ENCODE data around the gene PSMC4. TPM values are rescaled to one million over a fixed set of nuclear protein-coding genes. Genes with fewer than 3 reads are reported as not detected.
"Not testable (repeated sequence)": the region's sequence is repeated elsewhere in the genome, so short reads cannot be mapped to it uniquely, and the experiment has no call there.

PSMC4 gene
- total RNA-seq, 1 experiment from 2014 or later, result 177 TPM

DNA sequence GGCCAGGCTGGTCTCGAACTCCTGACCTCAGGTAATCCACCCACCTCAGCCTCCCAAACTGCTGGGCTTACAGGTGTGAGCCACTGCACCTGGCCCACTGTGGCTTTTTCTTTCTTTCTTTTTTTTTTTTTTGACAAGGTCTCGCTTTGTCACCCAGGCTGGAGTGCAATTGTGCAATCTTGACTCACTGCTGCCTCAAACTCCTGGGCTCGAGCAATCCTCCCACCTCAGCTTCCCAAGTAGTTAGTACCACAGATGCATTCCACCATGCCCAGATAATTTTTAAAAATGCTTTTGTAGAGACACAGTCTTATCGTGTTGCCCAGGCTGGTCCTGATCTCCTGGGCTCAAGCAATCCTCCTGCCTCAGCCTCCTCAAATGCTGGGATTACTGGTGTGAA is 24.4 kb upstream of the PSMC4 start:
- no peak for DNase-seq (ENCODE audit: low read depth)

- DNase-seq (ENCODE audit: low read depth), result no peak
These were observed 21.8 kb upstream of the PSMC4 start for GRCh38 chr19:39949026-39949747.

- DNase-seq (ENCODE audit: low read depth), result no peak
These were observed 19.8 kb upstream of the PSMC4 start for GRCh38 chr19:39951065-39951650.

DNA sequence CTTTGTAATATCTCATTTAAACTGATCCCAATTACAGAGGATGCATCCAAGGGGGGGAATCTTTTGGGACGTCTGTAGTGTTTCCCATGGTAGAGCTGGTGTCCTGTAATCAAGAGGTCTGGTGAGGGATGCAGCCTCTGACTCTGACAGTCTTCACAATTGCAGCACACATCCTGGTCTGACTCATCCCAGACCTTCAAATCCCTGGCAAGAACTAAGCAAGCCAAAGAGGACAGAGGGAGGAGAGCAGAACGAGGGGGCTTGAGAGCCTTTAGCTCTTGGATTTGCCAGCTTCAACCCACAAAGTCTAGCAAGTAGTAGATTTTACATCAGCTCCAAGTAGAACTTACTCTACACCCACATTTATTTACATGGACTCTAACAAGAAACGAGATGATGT is 19.3 kb upstream of the PSMC4 start:
- peak; percentile 59 for DNase-seq (ENCODE audit: low read depth)

DNA sequence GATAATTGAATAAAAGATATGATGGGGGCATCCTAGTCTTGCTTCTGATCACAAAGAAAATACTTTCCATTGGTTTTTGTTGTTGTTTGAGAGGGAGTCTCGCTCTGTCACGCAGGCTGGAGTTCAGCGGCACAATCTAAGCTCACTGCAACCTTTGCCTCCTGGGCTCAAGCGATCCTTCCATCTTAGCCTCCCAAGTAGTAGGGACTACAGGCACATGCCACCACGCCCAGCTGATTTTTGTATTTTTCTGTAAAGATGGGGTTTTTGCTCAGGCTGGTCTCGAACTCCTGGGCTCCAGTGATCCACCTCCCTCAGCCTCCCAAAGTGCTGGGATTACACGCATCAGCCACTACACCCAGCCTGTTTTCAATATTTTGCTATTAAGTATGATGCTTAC is 17.1 kb upstream of the PSMC4 start:
- no peak for DNase-seq (ENCODE audit: low read depth)

DNA sequence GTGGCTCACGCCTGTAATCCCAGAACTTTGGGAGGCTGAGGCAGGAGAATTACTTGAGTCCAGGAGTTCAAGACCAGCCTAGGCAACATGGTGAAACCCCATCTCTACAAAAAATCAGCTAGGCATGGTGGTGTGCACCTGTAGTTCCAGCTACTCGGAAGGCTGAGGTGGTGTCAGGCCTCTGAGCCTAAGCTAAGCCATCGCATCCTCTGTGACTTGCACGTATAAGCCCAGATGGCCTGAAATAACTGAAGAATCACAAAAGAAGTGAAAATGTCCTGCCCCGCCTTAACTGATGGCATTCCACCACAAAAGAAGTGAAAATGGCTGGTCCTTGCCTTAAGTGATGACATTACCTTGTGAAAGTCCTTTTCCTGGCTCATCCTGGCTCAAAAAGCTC is 13.1 kb upstream of the PSMC4 start:
- DNase-seq (ENCODE audit: low read depth), result not testable (repeated sequence)

DNA sequence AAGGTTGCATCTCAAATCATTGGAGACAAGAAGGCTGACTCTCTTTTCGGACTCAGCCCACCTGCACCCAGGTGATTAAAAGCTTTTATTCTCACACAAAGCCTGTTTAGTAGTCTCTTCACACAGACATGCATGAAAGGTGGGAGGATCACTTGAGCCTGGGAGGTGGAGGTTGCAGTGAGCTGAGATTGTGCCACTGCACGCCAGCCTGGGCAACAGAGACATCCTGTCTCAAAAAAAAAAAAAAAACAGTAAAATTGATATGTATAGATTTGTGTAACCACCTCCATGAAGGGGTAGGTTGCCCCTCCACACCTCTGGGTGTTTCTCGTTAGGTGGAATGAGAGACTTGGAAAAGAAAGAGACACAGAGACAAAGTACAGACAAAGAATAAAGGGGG is 12.0 kb upstream of the PSMC4 start:
- DNase-seq (ENCODE audit: low read depth), result not testable (repeated sequence)

DNA sequence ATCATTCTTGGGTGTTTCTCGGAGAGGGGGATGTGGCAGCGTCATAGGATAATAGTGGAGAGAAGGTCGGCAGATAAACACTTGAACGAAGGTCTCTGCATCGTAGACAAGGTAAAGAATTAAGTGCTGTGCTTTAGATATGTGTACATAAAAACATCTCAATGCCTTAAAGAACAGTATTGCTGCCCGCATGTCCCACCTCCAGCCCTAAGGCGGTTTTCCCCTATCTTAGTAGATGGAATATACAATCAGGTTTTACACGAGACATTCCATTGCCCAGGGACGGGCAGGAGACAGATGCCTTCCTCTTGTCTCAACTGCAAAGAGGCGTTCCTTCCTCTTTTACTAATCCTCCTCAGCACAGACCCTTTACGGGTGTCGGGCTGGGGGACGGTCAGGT is 11.6 kb upstream of the PSMC4 start:
- not testable (repeated sequence) for DNase-seq (ENCODE audit: low read depth)

DNA sequence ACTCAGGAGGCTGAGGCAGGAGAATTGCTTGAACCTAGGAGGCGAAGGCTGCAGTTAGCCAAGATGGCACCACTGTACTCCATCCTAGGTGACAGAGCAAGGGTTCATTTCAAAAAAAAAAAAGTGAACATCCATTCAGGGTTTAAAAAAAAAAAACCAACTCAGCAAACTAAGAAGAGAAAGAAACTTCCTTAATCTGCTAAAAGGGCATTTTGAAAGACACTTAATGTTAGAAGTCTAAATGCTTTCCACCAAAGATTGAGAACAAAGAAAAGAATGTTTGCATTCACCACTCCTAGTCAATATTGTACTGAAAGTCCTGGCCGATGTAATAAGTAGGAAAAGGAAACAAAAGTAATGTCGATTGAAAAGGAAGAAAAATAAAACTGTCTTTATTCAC is 7.1 kb upstream of the PSMC4 start:
- DNase-seq (ENCODE audit: low read depth), result no peak

GRCh38 chr19:39966617-39967016 is 4.3 kb upstream of the PSMC4 start:
- DNase-seq (ENCODE audit: low read depth), result no peak

DNA sequence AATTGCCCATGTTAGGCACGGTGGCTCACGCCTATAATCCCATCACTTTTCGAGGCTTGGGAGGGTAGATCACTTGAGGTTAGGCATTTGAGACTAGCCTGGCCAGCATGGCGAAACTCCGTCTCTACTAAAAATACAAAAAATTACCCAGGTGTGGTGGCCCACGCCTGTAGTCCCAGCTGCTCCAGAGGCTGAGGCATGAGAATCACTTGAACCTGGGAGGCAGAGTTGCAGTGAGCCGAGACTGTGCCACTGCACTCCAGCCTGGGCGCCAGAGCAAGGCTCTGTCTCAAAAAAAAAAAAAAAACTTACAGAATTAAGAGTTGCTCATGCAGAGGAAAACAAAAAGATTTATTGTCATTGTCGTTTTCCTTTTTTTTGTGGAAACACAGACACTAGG is 3.4 kb upstream of the PSMC4 start:
- DNase-seq (ENCODE audit: low read depth), result no peak

GRCh38 chr19:39968789-39969188 is 2.2 kb upstream of the PSMC4 start:
- DNase-seq (ENCODE audit: low read depth), result no peak

DNA sequence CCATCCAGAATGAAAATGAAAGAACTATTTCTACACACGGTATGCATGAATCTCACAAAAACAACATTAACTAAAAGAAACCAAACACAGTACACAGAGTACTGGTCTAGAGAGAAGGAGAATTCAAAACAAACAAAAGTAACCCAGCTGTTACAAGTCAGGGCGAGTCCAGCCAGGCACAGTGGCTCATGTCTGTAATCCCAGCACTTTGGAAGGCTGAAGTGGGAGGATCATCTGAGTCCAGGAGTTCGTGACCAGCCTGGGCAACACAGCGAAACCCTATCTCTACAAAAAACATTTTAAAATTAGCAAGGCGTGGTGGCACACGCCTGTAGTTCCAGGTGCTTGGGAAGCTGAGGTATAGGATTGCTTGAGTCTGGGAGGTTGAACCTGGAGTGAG is 1.7 kb upstream of the PSMC4 start:
- peak; percentile 69 for DNase-seq (ENCODE audit: low read depth)

- DNase-seq (ENCODE audit: low read depth), result no peak
These were observed 1.1 kb upstream of the PSMC4 start for GRCh38 chr19:39969681-39970424.

GRCh38 chr19:39970425-39970674 is 615 bp upstream of the PSMC4 start:
- no peak for DNase-seq (ENCODE audit: low read depth)

DNA sequence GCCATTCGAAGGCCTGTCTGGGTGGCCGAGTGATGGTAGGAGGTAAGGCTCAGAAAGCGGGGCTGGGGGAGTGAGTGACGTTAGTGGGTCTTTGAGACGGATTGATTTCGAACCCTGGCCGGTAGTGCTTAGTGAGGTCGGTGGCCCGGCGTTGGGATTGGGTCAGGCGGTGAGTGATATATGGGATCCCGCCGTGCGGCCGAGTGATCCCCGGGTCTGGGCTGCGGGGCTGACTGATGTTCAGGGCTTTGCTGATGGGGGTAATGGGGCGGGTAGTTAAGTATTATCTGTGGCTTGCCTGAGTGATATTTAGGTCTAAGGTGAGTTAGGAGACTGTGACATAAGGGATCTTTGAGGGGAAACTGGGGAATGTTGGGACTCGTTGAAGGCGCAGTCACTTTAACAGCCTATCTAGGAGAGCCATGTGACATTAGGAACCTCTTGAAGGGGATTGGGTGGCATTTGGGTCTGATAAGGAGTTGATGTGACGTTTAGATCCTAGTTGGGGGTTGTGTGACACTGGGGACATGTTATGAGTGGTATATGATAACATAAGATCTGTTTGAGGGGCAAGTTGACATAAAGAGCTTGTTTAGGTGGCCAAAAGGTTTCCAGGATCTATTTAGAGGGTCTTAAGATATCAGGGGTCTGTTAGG is 543 bp downstream of the PSMC4 start:
- no peak for DNase-seq (ENCODE audit: low read depth)

GRCh38 chr19:39974377-39975155 is 3.6 kb downstream of the PSMC4 start:
- DNase-seq (ENCODE audit: low read depth), result no peak

DNA sequence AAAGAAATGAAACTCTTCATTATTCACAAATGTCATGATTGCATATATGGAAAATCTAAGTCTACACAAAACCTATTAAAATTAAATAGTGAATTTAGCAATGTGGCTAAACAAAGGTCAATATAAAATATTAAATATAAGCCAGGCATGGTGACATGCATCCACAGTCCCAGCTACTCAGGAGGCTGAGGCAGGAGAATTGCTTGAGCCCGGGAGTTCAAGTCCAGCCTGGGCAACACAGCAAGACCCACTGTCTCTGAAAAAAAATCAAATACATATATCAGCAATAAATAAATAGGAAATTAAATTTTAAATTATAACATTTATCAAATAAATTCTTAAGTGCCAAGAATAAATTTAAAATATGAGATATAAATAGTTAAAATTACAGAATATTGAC is 11.9 kb downstream of the PSMC4 start:
- DNase-seq (ENCODE audit: low read depth), result no peak

GRCh38 chr19:39983695-39984300 is 12.8 kb downstream of the PSMC4 start:
- DNase-seq (ENCODE audit: low read depth), result no peak

DNA sequence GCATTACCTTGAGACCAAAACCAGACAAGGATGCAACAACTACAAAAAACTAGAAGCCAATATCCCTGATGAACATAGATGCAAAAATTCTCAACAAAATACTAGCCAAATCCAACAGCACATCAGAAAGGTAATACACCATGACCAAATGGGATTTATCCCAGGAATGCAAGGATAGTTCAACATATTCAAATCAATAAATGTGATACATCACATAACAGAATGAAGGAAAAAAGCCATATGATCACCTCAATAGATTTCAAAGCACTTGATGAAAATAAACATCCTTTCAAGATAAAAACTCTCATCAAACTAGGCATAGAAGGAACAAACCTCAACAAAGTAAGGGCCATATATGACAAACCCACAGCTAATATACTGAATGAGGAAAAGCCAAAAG is 15.7 kb downstream of the PSMC4 start:
- DNase-seq (ENCODE audit: low read depth), result no peak

GRCh38 chr19:39987167-39987566 is 16.2 kb downstream of the PSMC4 start:
- DNase-seq (ENCODE audit: low read depth), result no peak
